ENCODE data around the gene AZIN2.

AZIN2 gene

DNA sequence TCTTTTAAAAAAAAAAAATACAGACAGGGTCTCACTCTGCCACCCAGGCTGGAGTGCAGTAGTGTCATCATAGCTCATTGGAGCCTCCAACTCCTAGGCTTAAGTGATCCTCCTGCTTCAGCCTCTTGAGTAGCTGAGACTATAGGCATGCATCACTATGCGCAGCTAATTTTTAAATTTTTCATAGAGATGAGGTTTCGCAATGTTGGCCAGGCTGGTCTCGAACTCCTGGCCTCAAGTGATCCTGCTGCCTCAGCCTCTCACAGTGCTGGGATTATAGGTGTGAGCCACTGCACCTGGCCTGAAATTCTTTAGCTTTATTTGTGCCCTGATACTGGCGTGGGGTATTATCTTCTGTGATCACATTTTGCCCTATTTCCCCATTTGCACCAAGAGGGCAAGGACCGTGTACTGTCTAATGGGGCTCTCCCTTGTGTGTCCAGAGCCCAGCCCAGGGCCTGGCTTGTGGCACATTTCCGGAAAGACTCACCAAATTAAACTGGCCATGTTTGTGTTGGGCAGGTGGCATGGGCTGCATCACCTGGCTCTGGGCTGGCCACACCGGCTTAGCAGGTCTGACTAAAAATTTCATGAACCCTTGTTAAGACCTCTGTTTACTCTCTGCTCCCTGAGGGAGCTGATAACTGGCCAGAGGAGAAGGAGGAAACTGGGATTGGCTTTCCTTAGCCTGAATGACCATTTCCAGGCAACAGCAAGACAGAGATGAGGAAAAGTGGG, 68.7 kb downstream of the AZIN2 start:
- no peak overlapping the region for H3K4me3 ChIP-seq (ENCODE audit: low read depth, low read length)

GRCh38 chr1:33150522-33150921, 69.6 kb downstream of the AZIN2 start:
- H3K4me3 ChIP-seq (ENCODE audit: low read depth, low read length): no peak overlapping the region

GRCh38 chr1:33151116-33151515, 70.2 kb downstream of the AZIN2 start:
- H3K4me3 ChIP-seq (ENCODE audit: low read depth, low read length): no peak overlapping the region

GRCh38 chr1:33152685-33153432, 71.9 kb downstream of the AZIN2 start:
- H3K4me3 ChIP-seq (ENCODE audit: low read depth, low read length): no peak overlapping the region

GRCh38 chr1:33153650-33154049, 72.7 kb downstream of the AZIN2 start:
- no peak overlapping the region for H3K4me3 ChIP-seq (ENCODE audit: low read depth, low read length)

DNA sequence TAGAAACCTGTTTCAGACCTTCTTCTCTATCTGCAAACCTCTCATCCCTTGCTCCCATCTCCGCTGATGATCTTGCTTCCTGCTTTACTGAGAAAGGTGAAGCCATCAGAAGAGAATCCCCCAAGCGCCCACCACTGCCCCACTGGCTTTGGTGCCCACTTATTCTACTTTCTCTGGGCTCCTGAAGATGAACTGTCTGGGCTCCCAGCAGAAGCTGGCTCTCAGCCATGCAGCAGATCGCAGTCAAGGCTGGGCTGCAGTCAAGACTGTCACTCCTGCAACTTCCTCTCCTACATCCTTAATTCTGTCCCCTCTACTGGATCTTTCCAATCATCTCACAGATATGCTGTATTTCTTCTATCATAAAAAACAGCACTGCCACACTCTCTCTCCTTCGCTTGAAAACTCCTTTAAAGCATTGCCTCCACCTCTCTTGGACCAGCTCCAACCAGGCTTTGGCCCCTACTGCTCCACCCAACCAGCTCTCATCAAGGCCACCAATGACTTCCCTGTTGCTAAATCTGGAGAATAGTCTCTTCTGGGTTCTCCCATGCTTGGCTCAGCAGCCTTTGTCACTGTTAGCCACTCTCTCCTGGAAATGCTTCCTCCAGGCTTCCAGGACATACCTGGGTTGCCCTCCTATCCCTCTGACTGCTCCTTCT, 75.1 kb downstream of the AZIN2 start:
- H3K4me3 ChIP-seq (ENCODE audit: low read depth, low read length): no peak overlapping the region

DNA sequence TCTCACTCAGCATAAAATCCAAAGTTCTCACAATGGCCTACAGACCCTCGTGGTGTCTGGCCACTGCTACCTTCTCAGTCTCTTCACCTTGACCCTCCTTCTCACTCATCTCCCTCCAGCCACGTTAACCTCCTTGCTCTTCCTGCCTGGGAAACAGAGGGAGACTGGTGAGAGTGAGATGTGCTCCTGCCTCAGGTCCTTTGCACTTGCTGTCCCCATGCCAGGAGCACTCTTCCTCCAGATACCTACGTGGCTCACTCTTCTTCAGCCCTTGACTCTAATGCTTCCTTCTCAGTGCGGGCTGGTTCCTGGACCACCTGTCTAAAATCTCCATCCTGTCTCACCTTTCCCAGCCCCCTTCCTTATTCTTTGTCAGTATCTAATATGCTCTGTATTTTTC, 76.2 kb downstream of the AZIN2 start:
- no peak overlapping the region for H3K4me3 ChIP-seq (ENCODE audit: low read depth, low read length)

GRCh38 chr1:33158366-33158765, 77.4 kb downstream of the AZIN2 start:
- H3K4me3 ChIP-seq (ENCODE audit: low read depth, low read length): no peak overlapping the region

DNA sequence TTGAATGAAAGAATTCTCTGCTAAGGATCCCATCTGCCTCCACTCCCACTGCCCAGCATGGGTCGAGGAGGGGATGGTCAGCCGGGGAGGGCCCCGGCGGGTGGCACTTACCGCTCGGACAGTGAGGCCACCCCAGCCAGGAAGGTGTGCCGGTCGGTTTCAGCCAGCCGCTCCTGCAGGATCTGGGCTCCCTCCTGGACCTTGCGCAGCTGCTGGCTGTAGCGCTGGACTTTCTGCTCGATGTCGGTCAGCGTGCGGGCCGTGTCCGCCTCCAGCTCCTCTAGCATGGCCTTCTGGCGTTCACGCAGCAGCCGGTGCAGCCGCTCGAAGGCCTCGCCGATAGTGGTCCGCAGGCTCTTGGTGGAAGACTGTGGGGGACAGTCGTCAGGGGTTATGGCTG, 78.6 kb downstream of the AZIN2 start:
- no peak overlapping the region for H3K4me3 ChIP-seq (ENCODE audit: low read depth, low read length)

DNA sequence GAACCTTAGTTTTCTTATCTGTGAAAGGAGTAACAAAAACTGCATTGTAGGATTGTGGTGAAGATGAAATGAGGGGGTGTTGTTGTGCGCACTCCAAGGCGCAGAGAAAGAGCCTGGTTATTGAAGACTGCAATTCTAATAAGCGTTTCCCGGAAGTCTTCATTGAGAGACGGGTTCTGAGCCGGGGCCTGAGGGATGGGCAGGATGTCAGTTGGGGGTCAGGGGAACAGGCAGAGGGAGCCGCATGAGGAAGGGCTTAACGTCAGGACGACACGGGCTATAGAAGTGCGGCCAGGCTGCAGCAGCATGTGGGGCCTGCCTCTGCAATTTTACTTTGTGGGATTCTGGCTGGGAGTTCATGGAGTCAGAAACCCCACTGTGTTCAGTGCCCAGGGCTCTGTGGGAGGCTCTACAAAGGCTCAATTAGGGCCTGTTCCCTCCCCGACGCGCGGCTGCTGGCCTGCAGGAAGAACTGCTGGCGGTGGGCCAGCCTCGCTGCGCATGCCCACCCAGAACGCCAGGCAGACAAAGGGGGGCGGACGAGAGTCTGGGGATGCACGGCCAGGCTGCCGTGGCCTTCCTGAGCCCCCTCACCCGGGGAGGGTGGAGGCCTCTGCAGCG, 80.2 kb downstream of the AZIN2 start:
- H3K4me3 ChIP-seq (ENCODE audit: low read depth, low read length): no peak overlapping the region

DNA sequence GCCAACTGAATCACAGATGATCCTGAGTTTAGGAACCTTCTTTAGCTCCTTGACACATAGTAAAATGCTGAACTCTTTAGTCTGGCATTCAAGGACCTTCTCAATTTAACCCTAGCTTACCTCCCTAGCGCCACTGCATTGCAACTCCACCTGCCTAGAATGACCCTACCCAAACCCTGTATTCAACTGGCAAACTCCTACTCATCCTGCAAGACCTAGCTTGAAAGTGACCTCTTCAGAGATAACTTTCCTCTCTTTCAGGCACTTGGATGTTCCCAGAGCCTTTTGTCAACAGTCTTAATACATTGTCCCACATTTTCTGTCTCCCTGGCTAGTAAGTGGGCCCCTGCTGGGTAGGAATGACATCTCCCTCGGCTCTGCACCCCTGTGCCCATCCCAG, 81.2 kb downstream of the AZIN2 start:
- no peak overlapping the region for H3K4me3 ChIP-seq (ENCODE audit: low read depth, low read length)

DNA sequence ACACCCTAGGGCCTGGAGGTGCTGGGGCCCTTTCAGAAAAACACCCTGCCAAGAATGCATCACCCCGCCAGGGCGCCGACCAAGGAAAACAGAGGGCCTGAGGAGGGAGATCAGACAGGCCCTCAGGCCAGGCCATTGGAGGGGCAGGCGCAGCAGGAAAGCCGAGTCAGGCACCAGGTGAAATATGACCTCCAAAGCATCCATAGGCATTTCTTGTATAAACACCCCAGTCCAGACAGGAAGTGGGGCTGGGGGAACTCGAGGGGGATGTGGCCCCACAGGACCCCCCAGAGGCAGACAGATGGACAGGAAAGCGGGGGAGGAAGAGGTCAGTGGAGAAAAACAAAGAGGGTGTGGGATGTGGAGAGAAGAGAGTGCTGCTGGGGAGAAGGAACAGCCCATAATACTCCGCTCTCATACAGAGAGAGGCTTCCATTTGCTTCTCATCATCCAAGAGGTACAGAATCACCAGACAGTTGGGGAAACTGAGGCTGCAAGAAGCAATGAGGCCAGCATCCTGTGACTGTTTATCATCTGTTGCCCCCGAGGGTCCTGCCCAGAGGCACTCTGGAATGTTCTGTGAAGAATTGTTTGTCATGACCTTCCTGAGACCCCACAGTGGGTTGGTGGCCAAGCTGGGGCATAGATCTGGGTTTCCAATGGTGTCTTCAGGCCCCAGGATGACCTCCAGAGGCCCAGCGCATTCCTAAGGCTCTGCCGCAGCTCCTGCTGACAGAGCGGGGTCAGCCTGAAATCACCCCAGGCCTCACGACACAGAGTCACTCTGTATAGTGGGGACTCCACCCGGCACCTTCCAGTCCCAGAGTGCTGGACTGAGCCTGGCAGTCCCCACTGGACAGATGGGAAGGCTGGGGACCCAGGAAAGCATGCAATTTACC, 82.9 kb downstream of the AZIN2 start:
- H3K4me3 ChIP-seq (ENCODE audit: low read depth, low read length): no peak overlapping the region

GRCh38 chr1:33165209-33165608, 84.3 kb downstream of the AZIN2 start:
- H3K4me3 ChIP-seq (ENCODE audit: low read depth, low read length): no peak overlapping the region

DNA sequence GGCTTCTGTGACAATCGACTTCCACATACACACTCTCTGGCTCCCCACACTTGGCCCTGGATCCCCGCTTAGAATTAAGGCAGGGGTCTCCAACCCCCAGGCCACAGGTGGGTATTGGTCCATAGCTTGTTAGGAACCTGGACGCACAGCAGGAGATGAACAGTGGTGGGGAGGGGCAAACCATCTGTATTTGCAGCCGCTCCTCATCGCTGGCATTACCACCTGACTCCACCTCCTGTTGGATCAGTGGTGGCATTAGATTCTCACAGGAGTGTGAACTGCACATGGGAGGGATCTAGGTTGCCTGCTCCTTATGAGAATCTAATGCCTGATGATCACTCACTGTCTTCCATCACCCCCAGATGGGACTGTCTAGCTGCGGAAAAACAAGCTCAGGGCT, 84.9 kb downstream of the AZIN2 start:
- H3K4me3 ChIP-seq (ENCODE audit: low read depth, low read length): no peak overlapping the region

DNA sequence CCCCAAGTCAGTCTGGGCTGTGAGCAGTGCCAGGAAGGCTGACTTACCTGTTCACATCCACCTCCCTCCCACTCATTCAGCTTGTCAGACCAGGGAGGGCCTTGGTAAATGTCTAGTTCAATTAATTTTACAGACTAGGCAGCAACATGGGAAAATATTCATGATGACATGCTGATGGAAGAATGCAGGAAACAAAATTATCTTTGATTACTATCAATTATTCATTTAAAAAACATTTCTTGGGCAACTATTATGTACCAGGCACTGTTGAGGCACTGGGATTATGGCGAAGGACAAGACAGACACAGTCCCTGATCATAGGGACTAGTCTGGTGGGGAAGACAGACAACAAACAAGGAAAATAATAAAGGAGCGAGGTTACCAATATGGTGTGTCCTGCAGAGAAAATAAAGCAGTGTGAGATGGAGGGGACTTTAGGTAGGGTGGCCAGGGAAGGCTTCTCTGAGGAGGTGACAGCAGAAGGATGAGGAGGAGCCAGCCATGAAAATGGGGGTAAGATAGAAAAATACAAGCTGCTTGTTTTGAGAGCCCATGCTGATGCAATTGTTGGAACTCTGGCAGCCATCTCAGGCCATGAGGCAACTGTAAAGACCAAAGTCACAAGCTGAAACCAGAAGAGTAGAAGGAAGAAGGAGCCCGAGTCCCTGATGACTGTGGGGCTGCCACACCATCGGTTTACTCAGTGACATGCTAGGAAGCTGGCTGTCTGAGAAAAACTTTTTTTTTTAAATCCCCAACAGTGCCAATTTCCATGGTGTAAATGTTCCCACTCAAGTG, 86.9 kb downstream of the AZIN2 start:
- no peak overlapping the region for H3K4me3 ChIP-seq (ENCODE audit: low read depth, low read length)

DNA sequence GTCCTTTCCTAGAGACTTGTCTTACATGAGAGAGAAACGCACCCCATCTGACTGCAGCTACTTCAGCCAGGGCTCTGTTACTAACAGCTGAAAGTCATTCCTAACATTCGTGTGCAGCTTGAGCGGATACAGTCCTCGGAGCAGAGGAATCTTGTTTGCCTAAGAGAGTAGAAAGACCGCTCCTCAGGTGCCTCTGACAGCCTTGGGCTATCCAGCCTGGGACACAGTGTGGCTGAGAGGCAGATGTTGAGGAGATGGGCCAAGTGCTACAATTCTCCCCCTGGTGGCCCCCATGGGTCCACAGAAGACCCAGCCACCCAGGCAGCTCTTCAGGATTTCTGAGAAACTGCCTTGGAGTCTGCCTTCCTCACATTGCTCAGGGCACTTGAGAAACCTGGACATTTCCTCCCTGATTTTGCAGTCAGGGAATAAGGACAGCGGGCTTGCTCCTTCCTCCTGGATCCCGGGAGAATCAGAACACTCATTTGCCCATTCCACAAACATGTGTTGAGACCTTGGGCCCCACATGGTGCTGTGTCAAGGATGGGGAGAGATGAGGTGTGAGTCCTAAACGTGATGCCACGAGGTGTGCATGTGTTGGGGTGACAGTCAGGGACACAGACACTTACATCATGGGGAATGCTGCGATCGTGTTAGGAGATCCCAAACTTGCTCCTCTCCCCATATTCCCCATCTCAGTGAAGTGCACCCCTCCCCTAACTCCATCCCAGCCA, 87.8 kb downstream of the AZIN2 start:
- no peak overlapping the region for H3K4me3 ChIP-seq (ENCODE audit: low read depth, low read length)

DNA sequence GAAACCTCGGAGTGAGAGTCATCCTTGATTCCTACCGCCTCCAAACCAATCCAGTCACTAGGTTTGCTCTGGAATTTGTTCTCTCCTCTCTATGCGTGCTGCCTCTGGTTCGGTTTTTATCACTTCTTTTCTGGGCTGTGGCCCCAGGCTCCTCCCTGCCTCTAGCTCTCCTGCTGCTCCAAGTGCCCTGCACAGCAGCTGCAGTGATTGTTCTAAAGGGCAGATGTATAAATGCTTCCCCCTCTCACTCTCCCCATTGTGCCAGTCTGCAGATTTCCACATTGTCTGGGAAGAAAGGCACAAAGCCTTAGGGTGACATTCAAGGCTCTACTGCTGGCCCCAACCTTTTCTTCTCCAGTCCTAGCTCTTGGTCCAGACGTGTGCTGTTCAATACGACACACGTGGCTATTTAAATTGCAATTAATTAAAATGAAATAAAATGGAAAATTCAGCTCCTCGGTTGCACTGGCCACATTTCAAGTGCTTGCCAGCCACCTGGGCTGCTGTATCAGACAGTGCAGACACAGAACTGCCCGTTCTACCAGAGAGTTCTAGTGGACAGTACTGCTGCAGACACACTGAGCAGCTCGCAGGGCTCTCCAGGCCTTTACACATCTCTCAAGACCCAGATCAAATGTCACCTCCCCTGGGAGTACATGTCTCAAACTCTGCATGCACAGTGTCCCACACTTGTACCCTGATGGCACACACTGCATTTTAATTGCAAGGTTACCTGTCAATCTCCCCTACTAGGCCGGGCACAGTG, 88.5 kb downstream of the AZIN2 start:
- no peak overlapping the region for H3K4me3 ChIP-seq (ENCODE audit: low read depth, low read length)
